HepG2 (cell line): ENCODE data around the gene SSBP2. TPM values are rescaled to one million over a fixed set of nuclear protein-coding genes. Genes with fewer than 3 reads are reported as not detected.
"Not testable (repeated sequence)": the region's sequence is repeated elsewhere in the genome, so short reads cannot be mapped to it uniquely, and the experiment has no call there.

ENCODE experiments used
- ATAC-seq: fragments of 200-7000 bp; cut with Tn5 transposase; 3 replicates; pipeline ENCODE4 v1.9.1; 2020; ENCODE audit warnings: mild to moderate bottlenecking, moderate library complexity
- BruUV-seq: library from RNA; stranded (reverse); fragments of 400-500 nt; replicated peaks from 2 replicates; lab custom pipeline; 2021; lab: Mats Ljungman, UMichigan
- CTCF ChIA-PET: fragments of 300-600 bp; formaldehyde crosslinking; extraction: SDS; loops from one replicate; lab custom pipeline; 2021; ENCODE audit warnings: low total read pairs, inconsistent platforms, low intra/inter-chr PET ratio; lab: Yijun Ruan, JAX
- POLR2A ChIA-PET: fragments of 350-600 bp; sonication (Branson Sonifier 250); formaldehyde crosslinking; loops from one replicate; lab custom pipeline; 2020; ENCODE audit warnings: antibody characterized with exemption, inconsistent platforms; lab: Yijun Ruan, JAX
- DNase-seq: peaks from one replicate; pipeline ENCODE4 v3.0.0-alpha.2; 2015; ENCODE audit warnings: low spot score
- FAIRE-seq: peaks from 3 replicates; lab custom pipeline; 2011; peaks lifted over from hg19 to GRCh38; lab: Jason Lieb, UNC
- H2AFZ ChIP-seq: one replicate; pipeline ENCODE4 v1.6.1; 2011; ENCODE audit warnings: low read length, inconsistent platforms
- H3K27ac ChIP-seq: fragments of 300-600 bp; 3 replicates; pipeline ENCODE4 v1.8.0; 2011; ENCODE audit warnings: mixed run types, mild to moderate bottlenecking, mixed read lengths, low read length, inconsistent platforms; ENCODE audit not compliant: insufficient read depth; ENCODE audit errors: extremely low read length
- H3K27me3 ChIP-seq, 2 experiments: fragments of 200-600 bp in 1 of 2; 2 replicates in 1 of 2; 3 replicates in 1 of 2; pipeline versions ENCODE4 v1.6.0 to v1.8.0; 2011; ENCODE audit warnings: low read length in 2 of 2, mild to moderate bottlenecking in 2 of 2, moderate library complexity in 2 of 2, inconsistent platforms in 1 of 2; ENCODE audit not compliant: insufficient read depth in 2 of 2, control insufficient read depth in 1 of 2
- H3K36me3 ChIP-seq, 2 experiments: fragments of 200-600 bp in 1 of 2; replicated peaks in 1 of 2; 2 replicates in 1 of 2; 3 replicates in 1 of 2; pipeline versions ENCODE4 v1.5.1 to v1.8.0; 2011; ENCODE audit warnings: low read length in 2 of 2, inconsistent platforms in 1 of 2; ENCODE audit not compliant: insufficient read depth in 2 of 2, control insufficient read depth in 1 of 2
- H3K4me1 ChIP-seq: 2 replicates; pipeline ENCODE4 v1.5.1; 2012; ENCODE audit warnings: low read length, inconsistent platforms; ENCODE audit not compliant: insufficient read depth
- H3K4me2 ChIP-seq: 2 replicates; pipeline ENCODE4 v1.6.0; 2011; ENCODE audit warnings: low read depth, low read length, inconsistent platforms
- H3K4me3 ChIP-seq, 3 experiments: fragments of 200-600 bp in 1 of 3; sonication (generic), shearing (Covaris generic) in 1 of 3; replicated peaks in 1 of 3; 2 replicates each; pipeline ENCODE4 v1.5.1; 2011 to 2016; ENCODE audit warnings: low read length in 3 of 3, inconsistent platforms in 2 of 3, low read depth in 2 of 3, mild to moderate bottlenecking in 2 of 3, control low read depth in 1 of 3, mixed read lengths in 1 of 3; ENCODE audit not compliant: insufficient read depth in 1 of 3
- H3K79me2 ChIP-seq: one replicate; pipeline ENCODE4 v1.6.1; 2011; ENCODE audit warnings: low read length, inconsistent platforms; ENCODE audit not compliant: insufficient read depth
- H3K9ac ChIP-seq: 2 replicates; pipeline ENCODE4 v1.6.0; 2011; ENCODE audit warnings: mild to moderate bottlenecking, low read depth, low read length, inconsistent platforms; ENCODE audit not compliant: insufficient read depth
- H3K9me3 ChIP-seq: 2 replicates; pipeline ENCODE4 v1.5.1; 2012; ENCODE audit warnings: mild to moderate bottlenecking, low read length
- H4K20me1 ChIP-seq: 2 replicates; pipeline ENCODE4 v1.6.0; 2011; ENCODE audit warnings: inconsistent platforms, mild to moderate bottlenecking, low read length, moderate library complexity; ENCODE audit not compliant: insufficient read depth
- HDAC1 ChIP-seq: sonication (generic); formaldehyde crosslinking; IDR thresholded peaks from 2 replicates; pipeline ENCODE4 v1.5.1; 2020; ENCODE audit warnings: mild to moderate bottlenecking, missing genetic modification reagents
- KLF6 ChIP-seq: IDR thresholded peaks from 2 replicates; pipeline ENCODE4 v1.8.0; 2016; ENCODE audit warnings: missing biosample characterization, missing genetic modification reagents
- NAIF1 ChIP-seq: sonication (generic); formaldehyde crosslinking; IDR thresholded peaks from 2 replicates; pipeline ENCODE4 v1.5.0; 2020; ENCODE audit warnings: mild to moderate bottlenecking, missing genetic modification reagents, borderline replicate concordance
- NFIB ChIP-seq: sonication (generic); formaldehyde crosslinking; IDR thresholded peaks from 2 replicates; pipeline ENCODE4 v1.9.0; 2021; ENCODE audit warnings: missing genetic modification reagents, mild to moderate bottlenecking, borderline replicate concordance
- PAF1 ChIP-seq: IDR thresholded peaks from 2 replicates; pipeline ENCODE4 v1.6.1; 2016; ENCODE audit warnings: missing genetic modification reagents, missing compliant biosample characterization
- PLRG1 ChIP-seq: fragments of 450-650 bp; conservative IDR thresholded peaks from 2 replicates; pipeline ENCODE4 v1.6.1; 2016
- RAD51 ChIP-seq: fragments of 450-650 bp; IDR thresholded peaks from 2 replicates; pipeline ENCODE4 v1.6.1; 2016; ENCODE audit warnings: borderline replicate concordance
- WIZ ChIP-seq: sonication (generic); formaldehyde crosslinking; IDR thresholded peaks from 2 replicates; pipeline ENCODE4 v1.5.1; 2020; ENCODE audit warnings: mild to moderate bottlenecking, missing genetic modification reagents
- ZNF225 ChIP-seq: sonication (generic); formaldehyde crosslinking; IDR thresholded peaks from 2 replicates; pipeline ENCODE4 v1.4.0; 2020; ENCODE audit warnings: mild to moderate bottlenecking, missing genetic modification reagents
- ZNF234 ChIP-seq: sonication (generic); formaldehyde crosslinking; conservative IDR thresholded peaks from 2 replicates; pipeline ENCODE4 v1.5.1; 2020; ENCODE audit warnings: mild to moderate bottlenecking, missing genetic modification reagents
- WGBS: methylation state at CpG from one replicate; pipeline ENCODE4 v1.1.6; 2017; ENCODE audit warnings: low lambda C conversion rate; 5-methylcytosine and 5-hydroxymethylcytosine counted together
- in situ Hi-C: cut with HindIII; loops from 2 replicates; pipeline ENCODE4 v1.10.0; 2017; ENCODE audit warnings: low pct_unique_long_range_greater_than_20kb; ENCODE audit not compliant: extremely low pct_ligation_motif_present
- intact Hi-C: fragments of 100-400 bp; cut with micrococcal nuclease; formaldehyde crosslinking; loops from one replicate; pipeline ENCODE4 v1.10.0; 2022; ENCODE audit not compliant: unreplicated experiment
- polyA plus RNA-seq, 8 experiments: library from polyadenylated mRNA; depleted of rRNA in 3 of 8; stranded (reverse) in 7 of 8; unstranded in 1 of 8; fragments of >200 nt; fragmentation: Illumina TruSeq in 4 of 8; extraction: Trizol in 4 of 8; gene quantifications; 2 replicates each; pipeline versions ENCODE4 v1.2.1 to v1.2.3, GENCODE V29; 2011 to 2016; ENCODE audit warnings: low read depth in 4 of 8, missing spikeins in 1 of 8, mixed read lengths in 1 of 8; ENCODE audit not compliant: insufficient read depth in 1 of 8
- total RNA-seq, 5 experiments: library from RNA; depleted of rRNA; stranded (reverse); fragments of >200 nt; fragmentation: Illumina TruSeq; extraction: Trizol; gene quantifications; 2 replicates each; pipeline ENCODE4 v1.2.3, GENCODE V29; 2016; ENCODE audit warnings: low read depth in 1 of 5

The SSBP2 gene
- total and polyA plus RNA-seq, 2 of the 13 experiments (the other 11 are each of a cell fraction or from before 2014, with no cell fraction given): 0.16 TPM; not detected in 1

DNA sequence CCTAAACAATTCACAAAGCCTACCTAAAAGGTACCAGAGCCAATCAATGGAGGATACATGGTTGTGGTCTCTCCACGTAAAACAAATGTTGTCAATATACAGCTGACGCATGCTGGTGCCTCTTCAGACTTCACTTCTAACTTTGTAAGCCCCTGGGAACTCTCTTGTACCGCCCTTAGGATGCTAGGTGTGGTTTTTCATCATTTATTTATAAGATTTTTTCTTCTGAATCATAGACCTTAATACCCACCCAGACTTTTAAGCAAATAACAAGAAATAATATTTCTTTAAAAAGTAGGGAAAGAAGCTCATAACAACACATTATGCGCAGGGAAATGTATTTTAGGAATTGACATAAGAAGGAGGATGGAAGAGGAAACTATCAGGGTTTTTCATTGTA lies 33.0 kb downstream of the SSBP2 start:
- 48% methylated on average over 4 of the region's 4 CpGs for WGBS
- TF ChIP-seq NAIF1 (CRISPR knock-in tag) (no peak), WIZ (CRISPR knock-in tag) (no peak), KLF6 (no peak)
- ChIA-PET CTCF (no interaction called here), POLR2A (no interaction called here)
- Histone ChIP-seq H3K4me1 (no peaks in the 10 kb centered on the region), H3K4me2 (no peak overlapping the region), H3K4me3 (no peak overlapping the region), H3K36me3 (no peaks in the 10 kb centered on the region), H3K27ac (no peak overlapping the region), H2AFZ (no peak overlapping the region), H3K9me3 (no peaks in the 10 kb centered on the region), H3K79me2 (no peaks in the 10 kb centered on the region), H3K9ac (no peak overlapping the region), H3K27me3 (no peaks in the 10 kb centered on the region), H4K20me1 (no peaks in the 10 kb centered on the region)
- BruUV-seq: no TSS peak
- DNase-seq (no peak), ATAC-seq (no peak), FAIRE-seq (no peak)
- intact Hi-C loops (no loop called here), in situ Hi-C loops (no loop called here)

- intact Hi-C loops: no loop called here
- Histone ChIP-seq H3K9ac (no peak overlapping the region), H3K27me3 (no peaks in the 10 kb centered on the region), H3K27ac (no peak overlapping the region), H3K79me2 (no peaks in the 10 kb centered on the region), H3K36me3 (no peaks in the 10 kb centered on the region), H4K20me1 (no peaks in the 10 kb centered on the region), H3K9me3 (no peaks in the 10 kb centered on the region), H3K4me1 (no peaks in the 10 kb centered on the region), H3K4me2 (no peak overlapping the region), H2AFZ (no peak overlapping the region), H3K4me3 (no peak overlapping the region)
- DNase-seq (no peak), ATAC-seq (no peak), FAIRE-seq (no peak)
- BruUV-seq: no TSS peak
- ChIA-PET POLR2A (no interaction called here), CTCF (no interaction called here)
- 89% methylated on average over 1 of the region's 1 CpG for WGBS
- in situ Hi-C loops: no loop called here
- TF ChIP-seq NFIB (CRISPR knock-in tag) (no peak), ZNF234 (no peak), RAD51 (no peak), HDAC1 (CRISPR knock-in tag) (no peak), PLRG1 (no peak), PAF1 (no peak), ZNF225 (CRISPR knock-in tag) (no peak)
Observed at GRCh38 chr5:81717226-81717625, 33.7 kb downstream of the SSBP2 start.

DNA sequence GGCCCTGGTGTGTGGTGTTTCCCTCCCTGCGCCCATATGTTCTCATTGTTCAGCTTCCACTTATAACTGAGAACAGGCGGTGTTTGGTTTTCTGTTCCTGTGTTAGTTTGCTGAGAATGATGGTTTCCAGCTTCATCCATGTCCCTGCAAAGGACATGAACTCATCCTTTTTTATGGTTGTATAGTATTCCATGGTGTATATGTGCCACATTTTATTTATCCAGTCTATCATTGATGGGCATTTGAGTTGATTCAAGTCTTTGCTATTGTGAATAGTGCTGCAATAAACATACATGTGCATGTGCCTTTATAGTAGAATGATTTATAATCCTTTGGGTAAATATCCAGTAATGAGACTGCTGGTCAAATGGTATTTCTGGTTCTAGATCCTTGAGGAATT lies 36.8 kb downstream of the SSBP2 start:
- ATAC-seq, H3K4me1 ChIP-seq, H4K20me1 ChIP-seq, H3K9me3 ChIP-seq, H3K4me3 ChIP-seq, BruUV-seq, CTCF ChIA-PET, DNase-seq, intact Hi-C loops, H3K4me2 ChIP-seq, H3K27me3 ChIP-seq, H3K27ac ChIP-seq, H3K79me2 ChIP-seq, H3K9ac ChIP-seq, FAIRE-seq, H2AFZ ChIP-seq, in situ Hi-C loops, H3K36me3 ChIP-seq, POLR2A ChIA-PET: not testable (repeated sequence)
- 68% methylated on average over 2 of the region's 2 CpGs for WGBS
